AG10803 (cell line): ENCODE data around the gene KIF5C.
A peak's percentile ranks its signal among the peaks of the same experiment; 100 is the strongest.
"Not testable (repeated sequence)": the region's sequence is repeated elsewhere in the genome, so short reads cannot be mapped to it uniquely, and the experiment has no call there.

Source experiments
- DNase-seq: peaks from one replicate; pipeline ENCODE4 v3.0.0; 2010; ENCODE audit warnings: low read depth
- H3K4me3 ChIP-seq: 2 replicates; pipeline ENCODE4 v1.5.1; 2011; ENCODE audit warnings: mild to moderate bottlenecking, low read length, control low read depth
- TF ChIP-seq, protein P1 (sequence below): conservative IDR thresholded peaks from 2 replicates; pipeline ENCODE4 v1.5.1; 2011; ENCODE audit warnings: mild to moderate bottlenecking, low read length, control low read depth, inconsistent platforms

Gene KIF5C

DNA sequence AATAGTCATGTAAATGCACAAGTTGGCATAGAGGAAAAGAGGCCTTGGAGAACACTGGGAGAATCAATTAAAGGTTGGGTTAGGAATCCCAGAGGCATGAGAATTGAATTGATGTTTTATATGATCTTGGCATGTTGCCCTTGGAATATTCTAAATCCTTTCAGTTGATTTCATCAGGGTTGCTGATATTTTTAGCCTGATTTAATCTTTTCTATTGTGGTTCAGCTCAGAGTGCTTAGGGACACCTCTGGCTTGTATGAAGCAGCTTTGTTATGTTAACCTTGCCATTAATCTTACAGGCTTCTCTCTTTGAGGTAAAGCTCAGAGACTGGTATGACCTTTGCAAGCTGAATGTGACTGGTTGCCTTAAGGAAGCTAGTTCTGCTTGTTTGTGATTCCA is 99.1 kb downstream of the KIF5C start:
- TF ChIP-seq, protein P1, sequence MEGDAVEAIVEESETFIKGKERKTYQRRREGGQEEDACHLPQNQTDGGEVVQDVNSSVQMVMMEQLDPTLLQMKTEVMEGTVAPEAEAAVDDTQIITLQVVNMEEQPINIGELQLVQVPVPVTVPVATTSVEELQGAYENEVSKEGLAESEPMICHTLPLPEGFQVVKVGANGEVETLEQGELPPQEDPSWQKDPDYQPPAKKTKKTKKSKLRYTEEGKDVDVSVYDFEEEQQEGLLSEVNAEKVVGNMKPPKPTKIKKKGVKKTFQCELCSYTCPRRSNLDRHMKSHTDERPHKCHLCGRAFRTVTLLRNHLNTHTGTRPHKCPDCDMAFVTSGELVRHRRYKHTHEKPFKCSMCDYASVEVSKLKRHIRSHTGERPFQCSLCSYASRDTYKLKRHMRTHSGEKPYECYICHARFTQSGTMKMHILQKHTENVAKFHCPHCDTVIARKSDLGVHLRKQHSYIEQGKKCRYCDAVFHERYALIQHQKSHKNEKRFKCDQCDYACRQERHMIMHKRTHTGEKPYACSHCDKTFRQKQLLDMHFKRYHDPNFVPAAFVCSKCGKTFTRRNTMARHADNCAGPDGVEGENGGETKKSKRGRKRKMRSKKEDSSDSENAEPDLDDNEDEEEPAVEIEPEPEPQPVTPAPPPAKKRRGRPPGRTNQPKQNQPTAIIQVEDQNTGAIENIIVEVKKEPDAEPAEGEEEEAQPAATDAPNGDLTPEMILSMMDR, result no peak
- H3K4me3 ChIP-seq, result no peak overlapping the region
- DNase-seq, result no peak

DNA sequence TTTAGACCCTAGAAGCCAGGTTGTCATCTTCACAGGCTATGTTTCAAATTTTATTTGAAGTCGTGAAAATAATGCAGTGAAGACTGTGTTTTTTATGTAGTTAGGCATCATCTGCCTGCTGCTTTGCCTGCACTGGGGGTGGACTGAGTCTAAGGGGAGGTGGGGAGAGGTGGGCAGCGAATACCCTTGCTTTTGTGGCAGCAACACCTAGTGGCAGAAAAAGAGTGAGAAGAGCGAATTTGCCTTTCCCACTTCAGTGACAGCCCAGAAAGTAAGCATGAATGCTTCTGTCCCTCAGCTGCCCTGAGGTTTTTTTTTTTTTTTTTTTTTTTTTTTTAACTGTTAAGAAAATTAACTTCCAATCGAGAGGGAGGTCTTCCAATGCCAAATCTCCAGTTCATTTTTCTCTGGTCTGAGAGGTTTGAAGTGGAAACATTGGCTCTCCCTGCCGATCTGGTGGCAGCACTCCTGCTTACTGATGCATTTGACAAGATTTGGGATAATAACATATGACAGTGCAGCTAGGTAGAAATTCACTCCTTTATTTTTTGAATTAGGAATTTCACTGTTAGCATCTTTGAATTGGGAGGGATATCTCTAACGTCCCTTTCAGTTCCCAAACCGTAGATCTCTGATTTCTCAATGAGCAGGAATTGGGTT is 103.1 kb downstream of the KIF5C start:
- TF ChIP-seq, protein P1, result no peak
- no peak for DNase-seq
- H3K4me3 ChIP-seq, result no peak overlapping the region

DNA sequence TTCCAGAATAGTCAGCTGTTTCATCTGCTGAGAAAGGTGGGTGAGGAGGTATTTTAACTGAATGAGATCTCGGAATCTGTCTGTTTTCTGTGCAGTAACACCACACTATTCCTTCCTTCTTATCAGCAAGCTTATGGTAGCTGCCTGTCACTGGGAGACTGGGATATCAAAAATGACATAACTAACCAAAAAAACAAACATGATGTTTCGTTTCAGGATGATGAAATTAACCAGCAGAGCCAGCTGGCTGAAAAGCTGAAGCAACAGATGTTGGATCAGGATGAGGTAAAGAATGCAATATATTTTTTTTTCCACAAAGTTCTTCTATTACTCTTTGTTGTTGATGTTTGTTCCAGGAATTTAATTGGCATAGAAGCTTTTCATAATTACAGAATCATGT is 103.7 kb downstream of the KIF5C start:
- DNase-seq, result peak; percentile 38
- TF ChIP-seq, protein P1, result no peak
- H3K4me3 ChIP-seq, result no peak overlapping the region

DNA sequence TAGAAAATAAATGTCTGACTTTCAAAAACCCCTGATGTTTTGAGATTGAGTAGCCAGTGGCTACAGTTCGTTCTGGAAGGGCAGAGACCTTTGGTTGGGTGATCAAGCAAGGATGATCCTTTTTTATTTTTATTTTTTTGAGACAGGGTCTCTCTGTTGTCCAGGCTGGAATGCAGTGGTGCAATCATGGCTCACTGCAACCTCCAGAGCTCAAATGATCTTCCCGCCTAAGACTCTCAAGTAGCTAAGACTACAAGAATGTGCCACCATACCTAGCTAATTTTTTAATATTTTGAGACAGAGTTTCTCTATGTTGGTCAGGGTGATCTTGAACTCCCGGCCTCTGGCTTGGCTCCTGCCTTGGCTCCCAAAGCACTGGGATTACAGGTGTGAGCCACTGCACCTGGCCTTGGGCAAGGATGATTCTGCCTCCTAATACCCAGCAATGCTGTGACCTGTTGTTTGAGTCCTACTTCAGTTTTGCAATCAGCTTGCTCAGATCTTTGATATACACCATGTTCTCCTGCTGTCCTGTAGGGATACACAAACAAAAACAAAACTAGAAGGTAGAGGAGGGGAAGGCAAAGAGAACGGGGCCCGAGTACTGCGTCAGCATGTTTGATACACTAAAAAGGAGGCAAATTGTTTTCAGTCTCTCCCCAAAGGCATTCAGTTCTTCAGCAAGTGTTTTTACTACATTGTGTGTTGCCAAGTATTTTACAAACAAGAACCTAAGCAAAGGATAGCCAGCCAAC is 104.3 kb downstream of the KIF5C start:
- DNase-seq, result no peak
- TF ChIP-seq, protein P1, result no peak
- H3K4me3 ChIP-seq, result no peak overlapping the region

DNA sequence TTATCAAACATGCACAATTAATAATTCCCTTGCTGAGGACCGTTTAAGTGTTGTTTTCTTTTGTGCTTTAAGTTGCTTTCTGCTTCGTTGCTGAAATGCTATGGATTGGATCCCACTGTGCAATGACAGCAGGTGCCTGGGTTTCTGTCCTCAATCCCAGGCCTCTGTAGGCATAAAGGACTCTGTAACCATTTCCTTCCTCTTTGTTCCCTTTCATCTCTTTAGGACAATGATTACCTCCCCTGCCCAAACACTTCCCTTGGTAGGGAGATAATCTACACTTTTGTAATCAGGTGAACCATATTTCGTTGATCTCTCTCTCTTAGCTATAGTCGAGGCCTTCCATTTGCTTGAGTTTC is 104.9 kb downstream of the KIF5C start:
- TF ChIP-seq, protein P1, result no peak
- DNase-seq, result no peak

DNA sequence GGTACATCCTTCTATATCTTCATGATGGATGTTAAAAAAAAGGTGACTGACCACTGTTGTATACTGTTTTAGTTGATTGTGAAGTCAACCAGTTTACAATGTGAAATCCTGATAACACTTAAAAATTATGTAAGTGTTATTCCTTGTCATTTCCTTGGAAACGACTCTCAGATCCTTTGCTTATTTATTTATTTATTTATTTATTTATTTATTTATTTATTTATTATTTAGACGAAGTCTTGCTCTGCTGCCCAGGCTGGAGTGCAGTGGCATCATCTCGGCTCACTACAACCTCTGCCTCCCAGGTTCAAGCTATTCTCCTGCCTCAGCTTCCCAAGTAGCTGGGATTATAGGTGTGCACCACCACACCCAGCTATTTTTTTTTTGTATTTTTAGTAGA is 105.5 kb downstream of the KIF5C start:
- DNase-seq, result not testable (repeated sequence)

More for the DNA sequence above, 104.9 kb downstream of the KIF5C start:
- no peak overlapping the region for H3K4me3 ChIP-seq

DNA sequence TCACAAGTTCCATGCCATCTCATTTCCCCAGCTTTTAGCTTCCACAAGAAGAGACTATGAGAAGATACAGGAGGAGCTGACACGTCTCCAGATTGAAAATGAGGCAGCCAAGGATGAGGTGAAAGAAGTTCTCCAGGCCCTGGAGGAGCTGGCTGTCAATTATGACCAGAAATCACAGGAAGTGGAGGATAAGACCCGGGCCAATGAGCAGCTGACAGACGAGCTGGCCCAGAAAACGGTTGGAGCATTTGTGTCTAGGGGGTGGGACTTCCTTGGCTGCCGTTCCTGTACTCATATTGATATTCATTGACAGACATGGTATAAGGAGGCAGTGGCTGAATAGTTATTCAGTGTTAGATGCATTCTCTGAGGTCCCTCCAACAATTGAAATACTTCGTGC is 106.3 kb downstream of the KIF5C start:
- no peak for DNase-seq
- TF ChIP-seq, protein P1, result no peak

More for the DNA sequence above, 105.5 kb downstream of the KIF5C start:
- H3K4me3 ChIP-seq, result not testable (repeated sequence)

More for the DNA sequence above, 106.3 kb downstream of the KIF5C start:
- H3K4me3 ChIP-seq, result no peak overlapping the region
